HL-60/S4 treated with phorbol 12-myristate 13-acetate at 8.2 ng/mL for 4 days and 3 days (cell line): Measurements from ENCODE around the gene STARD13.

Source experiments
- in situ Hi-C: fragments of 300-500 bp; cut with MboI; formaldehyde crosslinking; loops from 2 replicates; pipeline ENCODE4 v1.15.0; 2022; ENCODE audit warnings: low sequenced_read_pairs

STARD13 gene, protein sequence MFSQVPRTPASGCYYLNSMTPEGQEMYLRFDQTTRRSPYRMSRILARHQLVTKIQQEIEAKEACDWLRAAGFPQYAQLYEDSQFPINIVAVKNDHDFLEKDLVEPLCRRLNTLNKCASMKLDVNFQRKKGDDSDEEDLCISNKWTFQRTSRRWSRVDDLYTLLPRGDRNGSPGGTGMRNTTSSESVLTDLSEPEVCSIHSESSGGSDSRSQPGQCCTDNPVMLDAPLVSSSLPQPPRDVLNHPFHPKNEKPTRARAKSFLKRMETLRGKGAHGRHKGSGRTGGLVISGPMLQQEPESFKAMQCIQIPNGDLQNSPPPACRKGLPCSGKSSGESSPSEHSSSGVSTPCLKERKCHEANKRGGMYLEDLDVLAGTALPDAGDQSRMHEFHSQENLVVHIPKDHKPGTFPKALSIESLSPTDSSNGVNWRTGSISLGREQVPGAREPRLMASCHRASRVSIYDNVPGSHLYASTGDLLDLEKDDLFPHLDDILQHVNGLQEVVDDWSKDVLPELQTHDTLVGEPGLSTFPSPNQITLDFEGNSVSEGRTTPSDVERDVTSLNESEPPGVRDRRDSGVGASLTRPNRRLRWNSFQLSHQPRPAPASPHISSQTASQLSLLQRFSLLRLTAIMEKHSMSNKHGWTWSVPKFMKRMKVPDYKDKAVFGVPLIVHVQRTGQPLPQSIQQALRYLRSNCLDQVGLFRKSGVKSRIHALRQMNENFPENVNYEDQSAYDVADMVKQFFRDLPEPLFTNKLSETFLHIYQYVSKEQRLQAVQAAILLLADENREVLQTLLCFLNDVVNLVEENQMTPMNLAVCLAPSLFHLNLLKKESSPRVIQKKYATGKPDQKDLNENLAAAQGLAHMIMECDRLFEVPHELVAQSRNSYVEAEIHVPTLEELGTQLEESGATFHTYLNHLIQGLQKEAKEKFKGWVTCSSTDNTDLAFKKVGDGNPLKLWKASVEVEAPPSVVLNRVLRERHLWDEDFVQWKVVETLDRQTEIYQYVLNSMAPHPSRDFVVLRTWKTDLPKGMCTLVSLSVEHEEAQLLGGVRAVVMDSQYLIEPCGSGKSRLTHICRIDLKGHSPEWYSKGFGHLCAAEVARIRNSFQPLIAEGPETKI

DNA sequence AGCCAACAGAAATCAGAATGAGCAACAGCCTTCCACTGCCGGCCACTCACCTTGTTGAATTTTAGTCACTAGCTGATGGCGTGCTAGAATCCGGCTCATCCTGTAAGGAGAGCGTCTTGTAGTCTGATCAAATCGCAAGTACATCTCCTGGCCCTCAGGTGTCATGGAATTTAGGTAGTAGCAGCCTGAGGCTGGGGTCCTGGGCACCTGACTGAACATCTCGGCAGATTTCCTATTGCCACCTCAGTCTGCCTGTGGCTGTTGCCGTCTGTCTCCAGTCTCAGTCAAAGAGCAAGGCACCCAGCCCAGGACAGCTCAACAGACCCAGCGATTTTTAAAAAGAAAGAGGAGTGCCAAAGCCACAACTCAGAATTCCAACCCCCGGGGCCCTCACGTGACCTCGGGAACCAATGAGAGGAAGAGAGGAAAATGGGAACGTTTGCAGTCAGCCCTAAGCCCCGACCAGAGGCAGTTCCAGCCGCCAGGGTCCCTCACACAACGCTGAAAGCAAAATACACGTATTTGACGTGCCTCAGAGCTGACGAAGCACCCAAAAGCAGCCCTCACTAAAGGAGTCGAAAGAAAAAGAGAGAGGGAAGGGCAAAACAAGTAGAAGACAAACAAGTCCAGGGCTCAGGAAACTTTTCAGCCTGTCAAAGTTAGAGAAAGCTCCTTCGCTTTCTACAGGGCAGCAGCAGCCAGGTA is at the start of gene STARD13:
Gene STARD13 (minus strand): TSS at position 336 of the 705 bp plus-strand sequence. CDS start 117 bp downstream, at position 219.
- in situ Hi-C loops = no loop called here

- in situ Hi-C loops = no loop called here
Measured at GRCh38 chr13:33334831-33335230, 49.3 kb upstream of the STARD13 start.

DNA sequence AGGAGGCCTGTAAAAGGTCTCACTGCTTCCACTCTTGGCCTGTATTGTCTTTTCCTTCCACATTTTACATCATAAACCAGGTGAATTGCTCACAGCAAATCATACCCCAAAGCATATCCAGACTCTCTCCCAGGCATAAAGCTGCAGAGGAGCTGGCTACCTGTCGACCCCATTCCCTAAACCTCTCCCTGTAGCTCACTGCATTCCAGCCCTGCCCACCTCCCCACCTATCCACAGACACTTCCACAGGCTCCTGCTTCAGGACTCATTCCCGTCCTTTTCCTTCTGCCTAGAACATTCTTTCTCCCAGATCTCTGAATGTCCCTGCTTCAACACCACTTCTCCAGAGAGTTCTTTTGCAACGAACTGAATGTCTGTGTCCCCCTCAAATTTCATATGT is 46.4 kb upstream of the STARD13 start:
- in situ Hi-C loops = no loop called here

DNA sequence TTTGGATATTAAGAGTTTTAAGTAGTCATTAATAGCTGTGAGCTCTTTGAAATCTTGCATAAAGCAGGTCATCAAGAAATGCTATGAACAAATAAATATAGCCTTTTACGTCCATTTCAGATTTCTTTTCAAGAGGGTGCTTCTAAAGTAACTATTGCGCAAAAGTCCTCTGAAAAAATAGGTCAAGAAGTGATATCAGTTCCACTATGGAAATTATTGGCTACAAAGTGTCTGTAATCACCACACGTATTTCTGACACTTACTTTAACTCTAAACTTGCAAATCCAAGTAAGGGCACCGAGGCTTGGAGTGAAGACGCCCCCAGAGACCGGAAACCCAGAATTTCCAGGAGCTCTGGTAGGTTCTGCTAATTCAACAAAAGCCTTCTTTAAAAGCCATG is 44.9 kb upstream of the STARD13 start:
- in situ Hi-C loops = no loop called here

GRCh38 chr13:33328701-33329100 is 43.1 kb upstream of the STARD13 start:
- in situ Hi-C loops = no loop called here

DNA sequence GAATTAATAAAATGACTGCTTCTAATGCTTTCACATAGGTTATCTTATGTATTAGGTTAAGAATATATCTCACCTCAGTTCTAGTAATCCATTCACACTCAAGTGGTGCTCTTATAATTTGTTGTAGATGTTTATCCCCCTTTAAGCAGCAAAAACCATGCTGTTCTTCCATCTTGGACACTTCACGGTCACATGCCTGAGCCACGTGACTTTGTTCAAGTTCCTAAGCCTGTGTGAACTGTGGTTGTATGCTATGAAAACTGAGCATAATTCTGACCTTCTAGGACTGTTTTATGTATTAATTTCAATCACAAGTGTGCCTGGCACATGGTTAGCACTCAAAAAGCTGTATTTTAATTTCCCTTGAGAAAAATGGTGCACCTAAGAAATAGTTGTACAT is 41.2 kb upstream of the STARD13 start:
- in situ Hi-C loops = no loop called here

DNA sequence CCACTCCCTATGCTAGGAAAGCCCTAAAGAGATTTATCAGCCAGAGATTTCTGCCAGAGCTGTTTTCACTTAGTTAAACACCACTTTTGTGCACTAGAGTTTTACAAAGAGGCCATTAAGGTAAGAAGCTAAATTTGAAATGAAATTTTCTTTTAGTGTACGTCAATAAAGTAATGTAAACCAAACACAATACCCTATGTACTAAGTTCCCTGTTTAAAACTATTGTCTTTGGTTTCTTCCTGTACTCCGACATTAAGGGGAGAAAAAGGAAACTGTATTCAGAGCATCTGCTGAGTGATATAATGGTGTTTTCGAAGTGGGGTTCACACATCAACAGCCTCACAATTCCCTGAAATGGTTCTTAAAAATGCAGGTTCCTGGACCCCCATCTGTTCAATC is 40.7 kb upstream of the STARD13 start:
- in situ Hi-C loops = no loop called here

DNA sequence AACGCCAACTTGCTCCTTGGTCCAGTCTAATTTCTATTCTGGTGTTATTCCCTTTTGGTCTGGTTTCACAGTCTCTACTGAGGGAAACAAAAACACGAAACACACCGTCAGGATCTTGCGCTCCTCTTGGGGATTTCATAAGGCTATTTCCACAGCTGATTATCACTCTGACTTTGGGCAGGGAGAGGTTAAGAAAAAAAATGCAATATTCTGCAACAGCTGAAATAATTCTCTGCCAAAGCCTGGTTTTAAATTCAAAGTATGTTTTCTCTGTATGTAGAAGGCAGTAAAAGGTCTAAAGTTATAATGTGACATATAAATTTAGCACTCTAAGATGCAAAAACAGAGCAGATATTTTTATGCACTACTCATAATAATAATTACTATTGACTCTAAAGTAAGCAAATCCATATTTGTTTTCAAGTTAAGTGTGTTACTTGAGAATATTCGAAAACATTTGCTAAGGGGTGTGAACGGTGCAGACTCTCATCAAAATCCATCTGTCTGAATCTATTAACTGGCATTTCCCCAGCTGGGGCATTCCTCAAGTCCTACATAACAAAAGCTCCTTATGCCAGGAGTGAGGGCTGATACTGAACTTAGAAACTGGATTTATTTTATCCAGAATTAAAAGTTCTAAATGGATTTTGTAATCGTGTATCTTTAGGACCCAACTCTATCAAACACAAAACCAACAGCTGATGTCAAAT is 38.4 kb upstream of the STARD13 start:
- in situ Hi-C loops = no loop called here

GRCh38 chr13:33322965-33323668 is 37.6 kb upstream of the STARD13 start:
- in situ Hi-C loops = no loop called here

DNA sequence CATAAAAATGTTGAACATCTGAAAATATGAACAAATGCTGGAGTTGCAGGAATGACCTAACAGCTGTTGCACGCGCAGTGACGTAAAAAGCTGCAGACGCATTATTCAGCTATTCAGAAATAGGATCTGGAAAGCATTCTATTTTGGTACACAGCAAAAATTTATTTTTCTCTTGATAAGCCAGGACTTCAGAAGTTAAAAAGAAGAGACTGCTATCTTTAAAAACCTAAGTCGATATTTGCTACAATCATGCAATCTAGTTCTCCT is 36.9 kb upstream of the STARD13 start:
- in situ Hi-C loops = no loop called here

DNA sequence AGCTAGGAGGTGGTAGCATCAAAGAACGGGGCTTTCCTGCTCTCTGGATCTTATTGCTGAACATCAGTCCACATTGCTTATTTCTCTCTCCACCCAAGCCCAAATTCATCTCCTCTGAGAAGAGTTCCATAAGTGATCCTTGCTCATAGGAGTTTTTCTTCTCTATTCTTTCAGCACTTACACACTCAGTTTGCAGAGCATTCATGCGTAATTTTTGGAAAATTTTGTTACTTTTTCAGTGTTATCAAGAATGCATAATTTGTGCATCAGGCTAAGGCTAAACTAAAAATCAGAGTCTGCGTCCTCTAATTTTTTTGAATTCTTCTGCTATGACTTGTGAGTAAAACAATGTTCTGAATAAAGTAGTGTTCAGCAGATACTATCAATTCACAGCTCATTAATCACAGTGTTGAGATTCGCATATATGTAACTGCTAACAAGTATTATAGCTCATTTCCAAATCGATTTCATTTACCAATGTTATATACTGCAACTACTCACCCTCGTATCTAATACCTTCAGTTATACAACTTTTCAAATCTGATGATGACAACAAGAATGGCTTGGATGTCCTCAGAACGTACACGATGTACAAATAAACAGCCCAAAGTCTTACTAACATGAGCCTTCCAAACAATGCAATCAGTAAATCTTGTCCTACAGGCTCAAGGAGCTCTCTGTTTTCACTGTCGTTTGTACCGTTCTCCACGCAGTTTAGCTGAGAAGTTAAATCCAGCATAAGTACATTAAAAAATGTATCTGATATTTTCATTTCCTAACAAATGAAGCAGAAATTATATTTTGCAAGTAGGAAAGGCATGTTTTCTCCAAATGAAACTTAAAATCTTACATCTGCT is 36.4 kb upstream of the STARD13 start:
- in situ Hi-C loops = no loop called here

DNA sequence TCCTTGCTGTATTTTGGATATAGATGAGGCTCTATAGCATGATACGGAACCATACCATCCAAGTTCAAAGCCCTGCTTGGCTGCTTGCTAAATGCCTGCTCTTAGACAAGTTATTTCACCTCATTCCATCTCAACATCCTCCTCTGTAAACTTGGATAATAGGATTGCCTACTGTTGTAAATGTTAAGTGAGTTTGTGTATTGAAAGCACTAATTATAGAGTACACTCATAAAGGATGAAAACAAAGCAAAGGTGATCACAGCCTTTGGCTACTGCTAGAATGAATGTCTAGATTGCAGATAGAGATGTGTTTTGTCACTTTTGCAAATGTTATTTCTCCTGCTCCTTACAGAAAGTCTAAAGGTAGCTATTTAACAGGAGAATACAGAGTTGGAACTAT is 34.3 kb upstream of the STARD13 start:
- in situ Hi-C loops = no loop called here

GRCh38 chr13:33318744-33319143 is 33.2 kb upstream of the STARD13 start:
- in situ Hi-C loops = no loop called here

- in situ Hi-C loops = no loop called here
Measured at GRCh38 chr13:33318037-33318436, 32.5 kb upstream of the STARD13 start.

- in situ Hi-C loops = no loop called here
Measured at GRCh38 chr13:33316890-33317289, 31.3 kb upstream of the STARD13 start.

GRCh38 chr13:33313504-33313903 is 27.9 kb upstream of the STARD13 start:
- in situ Hi-C loops = no loop called here

DNA sequence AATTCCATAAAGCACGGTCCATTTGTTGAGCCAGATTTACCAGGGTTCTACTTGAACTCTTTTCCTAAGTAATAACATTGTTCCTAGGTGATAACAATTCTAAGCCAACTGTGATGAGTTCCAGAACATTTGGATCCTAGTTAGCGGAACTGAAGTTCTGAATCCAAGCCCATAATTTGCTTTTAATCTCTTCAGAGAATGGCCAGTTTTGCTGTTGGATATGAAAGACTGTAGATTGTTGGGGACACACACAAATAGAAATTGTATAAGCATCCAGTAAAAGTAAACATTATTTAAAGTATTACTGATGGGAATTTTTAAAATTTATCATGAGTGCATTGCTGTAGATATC is 27.3 kb upstream of the STARD13 start:
- in situ Hi-C loops = no loop called here

- in situ Hi-C loops = no loop called here
Measured at GRCh38 chr13:33312150-33312860, 26.8 kb upstream of the STARD13 start.
